Measurements from ENCODE around the gene TMEM233. TPM values are rescaled to one million over a fixed set of nuclear protein-coding genes. Genes with fewer than 3 reads are reported as not detected.

The TMEM233 gene
- total RNA-seq, 6 donors from 2014 or later: 0.11 to 1.1 (median 0.44) TPM; not detected in 2

DNA sequence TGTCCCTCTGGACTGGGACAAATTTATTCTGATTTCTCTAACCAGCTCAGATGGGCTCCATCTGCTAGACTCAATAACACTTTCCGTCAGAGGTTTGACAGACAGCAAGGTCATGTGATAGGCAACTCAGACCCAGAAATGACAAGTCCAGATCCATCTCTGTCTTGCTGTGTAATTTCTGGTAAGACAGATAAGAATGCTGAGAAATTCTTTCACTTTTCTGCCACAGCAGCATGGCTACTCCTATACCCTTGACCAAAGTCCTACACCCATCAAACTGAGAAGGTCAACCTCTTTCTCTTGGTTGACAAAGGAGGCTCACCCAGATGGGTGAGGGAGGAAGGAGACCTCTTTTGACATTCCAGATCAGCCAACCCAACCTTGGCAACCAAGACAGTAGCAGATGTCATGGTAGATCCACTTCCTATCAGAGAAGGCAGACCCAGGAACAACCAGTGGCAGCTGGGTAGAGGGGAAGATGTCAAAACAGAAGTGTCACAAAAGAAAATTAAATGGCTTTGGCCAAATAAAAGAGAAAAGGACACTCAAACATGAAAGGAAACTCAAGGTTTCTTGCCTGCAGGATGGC is 37.5 kb downstream of the TMEM233 start:
- WGBS, 2 donors: 23 to 100% methylated on average over 1 of the region's 1 CpG
- no peaks in the 10 kb centered on the region for H3K36me3 ChIP-seq
- no peak overlapping the region for H3K4me3 ChIP-seq
- H3K4me1 ChIP-seq: no peaks in the 10 kb centered on the region
- ATAC-seq (ENCODE audit: low FRiP score in 2 of 2) (no peak), DNase-seq (no peak)
- TF ChIP-seq EP300 (IDR thresholded peaks at IDR 0.05) (no peak), POLR2AphosphoS5 (IDR thresholded peaks at IDR 0.05) (no peak)
- no peak overlapping the region for H3K27ac ChIP-seq
- no peaks in the 10 kb centered on the region for H3K27me3 ChIP-seq
- no peaks in the 10 kb centered on the region for H3K9me3 ChIP-seq

DNA sequence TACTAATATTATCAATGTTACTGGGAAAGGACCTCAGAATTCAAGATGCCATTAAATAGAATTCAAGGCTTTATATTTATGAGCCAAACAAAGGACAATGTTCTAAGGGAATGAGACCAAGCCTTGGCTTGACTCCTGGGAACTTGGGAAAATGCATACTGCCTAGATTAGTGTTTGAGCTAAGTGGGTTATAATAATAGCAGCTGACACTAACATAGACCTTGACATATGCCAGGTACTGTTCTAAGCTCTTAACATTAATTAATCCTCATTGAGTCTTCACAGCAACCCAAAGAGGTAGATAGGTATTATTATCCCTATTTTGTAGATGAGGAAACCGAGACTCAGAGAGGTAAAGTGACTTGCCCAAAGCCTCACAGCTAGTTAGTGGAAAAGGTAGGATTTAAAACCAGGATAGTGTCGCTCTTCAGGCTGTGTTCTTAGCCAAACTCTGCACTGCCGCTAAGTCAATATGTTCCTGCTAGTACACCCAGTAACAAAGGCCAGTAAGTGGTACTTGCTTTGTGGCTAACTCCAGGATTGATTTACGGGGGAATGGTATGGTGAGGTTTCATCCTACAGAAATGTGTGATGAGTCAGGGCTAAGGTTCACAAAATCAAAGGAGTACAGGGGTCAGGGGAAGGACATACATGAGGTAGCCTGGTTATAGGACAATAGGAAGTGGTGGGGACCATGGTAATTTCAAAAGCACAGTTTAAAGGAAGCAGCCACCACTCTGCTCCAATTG is 38.5 kb downstream of the TMEM233 start:
- no peak for ATAC-seq (ENCODE audit: low FRiP score in 2 of 2)
- 90 to 92% methylated on average over 4 of the region's 4 CpGs for WGBS, 2 donors
- no peak overlapping the region for H3K27ac ChIP-seq
- H3K4me1 ChIP-seq: no peaks in the 10 kb centered on the region
- no peaks in the 10 kb centered on the region for H3K36me3 ChIP-seq
- no peaks in the 10 kb centered on the region for H3K9me3 ChIP-seq
- no peaks in the 10 kb centered on the region for H3K27me3 ChIP-seq
- no peak overlapping the region for H3K4me3 ChIP-seq
- no peak for DNase-seq
- no peak for TF ChIP-seq EP300 (IDR thresholded peaks at IDR 0.05)
- no peak for TF ChIP-seq POLR2AphosphoS5 (IDR thresholded peaks at IDR 0.05)
- TF ChIP-seq, protein P1, sequence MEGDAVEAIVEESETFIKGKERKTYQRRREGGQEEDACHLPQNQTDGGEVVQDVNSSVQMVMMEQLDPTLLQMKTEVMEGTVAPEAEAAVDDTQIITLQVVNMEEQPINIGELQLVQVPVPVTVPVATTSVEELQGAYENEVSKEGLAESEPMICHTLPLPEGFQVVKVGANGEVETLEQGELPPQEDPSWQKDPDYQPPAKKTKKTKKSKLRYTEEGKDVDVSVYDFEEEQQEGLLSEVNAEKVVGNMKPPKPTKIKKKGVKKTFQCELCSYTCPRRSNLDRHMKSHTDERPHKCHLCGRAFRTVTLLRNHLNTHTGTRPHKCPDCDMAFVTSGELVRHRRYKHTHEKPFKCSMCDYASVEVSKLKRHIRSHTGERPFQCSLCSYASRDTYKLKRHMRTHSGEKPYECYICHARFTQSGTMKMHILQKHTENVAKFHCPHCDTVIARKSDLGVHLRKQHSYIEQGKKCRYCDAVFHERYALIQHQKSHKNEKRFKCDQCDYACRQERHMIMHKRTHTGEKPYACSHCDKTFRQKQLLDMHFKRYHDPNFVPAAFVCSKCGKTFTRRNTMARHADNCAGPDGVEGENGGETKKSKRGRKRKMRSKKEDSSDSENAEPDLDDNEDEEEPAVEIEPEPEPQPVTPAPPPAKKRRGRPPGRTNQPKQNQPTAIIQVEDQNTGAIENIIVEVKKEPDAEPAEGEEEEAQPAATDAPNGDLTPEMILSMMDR (IDR thresholded peaks at IDR 0.05): no peak
- TF ChIP-seq POLR2A (IDR thresholded peaks at IDR 0.05): no peak

DNA sequence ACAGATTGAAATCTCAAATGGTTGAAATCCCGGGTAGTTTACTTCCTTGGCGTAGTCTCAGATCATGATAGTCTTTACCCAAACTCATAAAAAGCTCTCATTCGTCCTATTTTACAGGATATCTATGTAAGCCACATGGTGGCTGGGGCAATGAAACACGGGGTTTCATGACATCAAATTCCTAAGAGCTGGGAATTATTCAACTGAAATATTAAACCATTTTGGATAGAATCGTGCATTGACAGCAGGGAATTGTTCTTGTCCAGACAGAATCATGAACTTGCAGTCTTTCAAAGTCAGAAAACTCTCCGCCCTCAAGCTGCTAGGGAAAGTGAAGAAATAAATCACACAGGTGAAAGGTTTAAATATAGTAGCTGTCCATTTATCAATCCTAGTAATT is 41.2 kb downstream of the TMEM233 start:
- no peaks in the 10 kb centered on the region for H3K9me3 ChIP-seq
- WGBS, 2 donors: 49 to 83% methylated on average over 6 of the region's 6 CpGs
- ATAC-seq (ENCODE audit: low FRiP score in 2 of 2): no peak
- no peak overlapping the region for H3K27ac ChIP-seq
- TF ChIP-seq, protein P1 (IDR thresholded peaks at IDR 0.05): no peak
- TF ChIP-seq EP300 (IDR thresholded peaks at IDR 0.05) (no peak), POLR2A (IDR thresholded peaks at IDR 0.05) (no peak), POLR2AphosphoS5 (IDR thresholded peaks at IDR 0.05) (no peak)
- no peaks in the 10 kb centered on the region for H3K27me3 ChIP-seq
- no peaks in the 10 kb centered on the region for H3K36me3 ChIP-seq
- no peaks in the 10 kb centered on the region for H3K4me1 ChIP-seq
- no peak overlapping the region for H3K4me3 ChIP-seq
- DNase-seq: no peak

DNA sequence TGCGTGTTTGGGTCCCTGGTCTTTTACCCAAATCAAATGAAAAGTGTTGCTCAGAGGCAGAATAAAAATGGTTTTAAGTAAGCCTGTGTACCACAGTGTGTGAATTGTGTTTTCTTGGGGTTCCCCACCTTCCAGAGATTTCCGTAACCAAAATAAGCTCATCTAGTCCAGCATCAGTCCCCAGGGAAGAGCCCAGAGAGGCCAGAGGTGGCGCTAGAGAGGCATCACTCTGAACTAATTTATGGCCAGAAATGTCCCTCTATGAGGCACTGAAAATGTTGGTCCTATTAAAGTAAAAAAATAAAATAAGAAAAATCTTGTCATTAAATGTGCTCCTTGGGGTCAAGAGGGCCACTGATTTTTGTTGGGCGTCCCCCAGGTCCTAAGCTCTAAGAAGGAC is 49.4 kb downstream of the TMEM233 start:
- Histone ChIP-seq H3K9me3 (no peaks in the 10 kb centered on the region), H3K27ac (no peak overlapping the region), H3K4me3 (no peak overlapping the region), H3K36me3 (no peaks in the 10 kb centered on the region), H3K27me3 (no peaks in the 10 kb centered on the region), H3K4me1 (no peaks in the 10 kb centered on the region)
- TF ChIP-seq POLR2A (IDR thresholded peaks at IDR 0.05) (no peak), EP300 (IDR thresholded peaks at IDR 0.05) (no peak), POLR2AphosphoS5 (IDR thresholded peaks at IDR 0.05) (no peak)
- TF ChIP-seq, protein P1 (IDR thresholded peaks at IDR 0.05): no peak
- 71 to 75% methylated on average over 4 of the region's 4 CpGs for WGBS, 2 donors
- DNase-seq: no peak
- no peak for ATAC-seq (ENCODE audit: low FRiP score in 2 of 2)

DNA sequence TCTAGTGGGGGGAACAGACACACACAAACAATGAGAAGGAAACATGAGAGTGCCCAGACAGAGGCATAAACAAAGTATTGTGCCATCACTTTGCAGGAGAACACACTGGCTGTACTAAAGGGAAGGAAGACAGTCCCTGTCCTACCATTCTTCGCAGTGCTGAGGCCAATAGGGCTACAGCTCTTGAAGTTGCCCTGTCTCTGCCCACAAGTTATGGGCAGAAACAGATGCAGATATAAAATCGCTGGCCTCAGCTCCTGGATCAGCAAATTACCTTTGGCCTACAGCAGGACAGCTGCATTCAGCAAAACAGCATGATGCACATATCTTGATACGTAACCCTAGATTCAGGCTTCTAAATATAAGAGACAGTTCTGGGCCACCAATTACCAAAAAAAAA is 51.4 kb downstream of the TMEM233 start:
- TF ChIP-seq POLR2A (IDR thresholded peaks at IDR 0.05): no peak
- TF ChIP-seq, protein P1 (IDR thresholded peaks at IDR 0.05): no peak
- TF ChIP-seq EP300 (IDR thresholded peaks at IDR 0.05): no peak
- TF ChIP-seq POLR2AphosphoS5 (IDR thresholded peaks at IDR 0.05): no peak
- DNase-seq: no peak
- 87 to 88% methylated on average over 3 of the region's 3 CpGs for WGBS, 2 donors
- Histone ChIP-seq H3K9me3 (no peaks in the 10 kb centered on the region), H3K36me3 (no peaks in the 10 kb centered on the region), H3K27me3 (no peaks in the 10 kb centered on the region), H3K4me3 (no peak overlapping the region), H3K4me1 (no peaks in the 10 kb centered on the region), H3K27ac (no peak overlapping the region)
- ATAC-seq (ENCODE audit: low FRiP score in 2 of 2): no peak

Data from upper lobe of left lung (tissue), 6 donors.